Liver (tissue), 9 donors: ENCODE data around the gene DMWD. TPM values are rescaled to one million over a fixed set of nuclear protein-coding genes. Genes with fewer than 3 reads are reported as not detected.

ENCODE experiments used
- DNase-seq: peaks from one replicate; pipeline ENCODE4 v3.0.0-alpha.2; 2017; ENCODE audit warnings: low spot score
- H3K27ac ChIP-seq, 2 donors: one replicate each; pipeline ENCODE4 v1.7.0; 2013; ENCODE audit warnings: inconsistent platforms in 2 of 2, low read length in 2 of 2, control low read depth in 1 of 2, low read depth in 1 of 2, mild to moderate bottlenecking in 1 of 2
- H3K27me3 ChIP-seq, 4 donors: one replicate each; pipeline versions ENCODE4 v1.6.1 to v1.7.0; 2013; ENCODE audit warnings: low read length in 3 of 4, inconsistent platforms in 1 of 4, mild to moderate bottlenecking in 1 of 4, moderate library complexity in 1 of 4; ENCODE audit not compliant: control insufficient read depth in 4 of 4, insufficient read depth in 4 of 4
- H3K36me3 ChIP-seq, 4 donors: one replicate each; pipeline versions ENCODE4 v1.6.1 to v1.7.0; 2013; ENCODE audit warnings: low read length in 3 of 4, mild to moderate bottlenecking in 3 of 4, low read depth in 1 of 4, moderate library complexity in 1 of 4; ENCODE audit not compliant: control insufficient read depth in 4 of 4, insufficient read depth in 3 of 4
- H3K4me1 ChIP-seq, 4 donors: one replicate each; pipeline versions ENCODE4 v1.6.1 to v1.7.0; 2013; ENCODE audit warnings: low read length in 3 of 4, mild to moderate bottlenecking in 3 of 4, moderate library complexity in 1 of 4; ENCODE audit not compliant: control insufficient read depth in 4 of 4, insufficient read depth in 4 of 4
- H3K4me3 ChIP-seq, 3 donors: one replicate each; pipeline versions ENCODE4 v1.6.1 to v1.7.0; 2013; ENCODE audit warnings: low read length in 3 of 3, control low read depth in 1 of 3, low read depth in 1 of 3, mild to moderate bottlenecking in 1 of 3
- H3K9ac ChIP-seq, 2 donors: one replicate each; pipeline ENCODE4 v1.7.0; 2013; ENCODE audit warnings: low read length in 2 of 2, mild to moderate bottlenecking in 2 of 2, moderate library complexity in 2 of 2, control low read depth in 1 of 2, low read depth in 1 of 2
- H3K9me3 ChIP-seq, 4 donors: one replicate each; pipeline versions ENCODE4 v1.6.1 to v1.7.0; 2013; ENCODE audit warnings: low read length in 3 of 4; ENCODE audit not compliant: control insufficient read depth in 4 of 4
- ATF3 ChIP-seq: IDR thresholded peaks from 2 replicates; pipeline ENCODE4 v1.6.1; 2016; ENCODE audit warnings: antibody characterized with exemption
- CTCF ChIP-seq: fragments of 150-350 bp; IDR thresholded peaks from 2 replicates; pipeline ENCODE4 v1.5.1; 2017; ENCODE audit warnings: improper control_type of control experiment, low read depth, low read length; ENCODE audit not compliant: missing input control
- EGR1 ChIP-seq, 2 donors: IDR thresholded peaks; 2 replicates each; pipeline ENCODE4 v1.6.1; 2016 to 2018; ENCODE audit warnings: antibody characterized with exemption in 2 of 2, low read depth in 2 of 2
- FOXA1 ChIP-seq: IDR thresholded peaks from 2 replicates; pipeline ENCODE4 v1.6.1; 2016; ENCODE audit warnings: antibody characterized with exemption
- FOXA2 ChIP-seq: IDR thresholded peaks from 2 replicates; pipeline ENCODE4 v1.6.1; 2016; ENCODE audit warnings: antibody characterized with exemption
- GABPA ChIP-seq, 2 donors: IDR thresholded peaks in 1 of 2; conservative IDR thresholded peaks in 1 of 2; 2 replicates each; pipeline ENCODE4 v1.6.1; 2016; ENCODE audit warnings: antibody characterized with exemption in 2 of 2, mild to moderate bottlenecking in 1 of 2, moderate library complexity in 1 of 2
- HNF4A ChIP-seq, 2 donors: conservative IDR thresholded peaks; 2 replicates each; pipeline ENCODE4 v1.6.1; 2016; ENCODE audit warnings: antibody characterized with exemption in 2 of 2, mild to moderate bottlenecking in 2 of 2
- HNF4G ChIP-seq: IDR thresholded peaks from 2 replicates; pipeline ENCODE4 v1.6.1; 2016; ENCODE audit warnings: antibody characterized with exemption
- JUND ChIP-seq, 2 donors: IDR thresholded peaks; 2 replicates each; pipeline ENCODE4 v1.6.1; 2016; ENCODE audit warnings: antibody characterized with exemption in 2 of 2
- MAX ChIP-seq: IDR thresholded peaks from 2 replicates; pipeline ENCODE4 v1.6.1; 2016; ENCODE audit warnings: antibody characterized with exemption
- NR2F2 ChIP-seq: IDR thresholded peaks from 2 replicates; pipeline ENCODE4 v1.6.1; 2016; ENCODE audit warnings: antibody characterized with exemption
- RAD21 ChIP-seq, 2 donors: IDR thresholded peaks; 2 replicates each; pipeline ENCODE4 v1.6.1; 2016; ENCODE audit warnings: antibody characterized with exemption in 2 of 2, mild to moderate bottlenecking in 2 of 2
- REST ChIP-seq: IDR thresholded peaks from 2 replicates; pipeline ENCODE4 v1.6.1; 2016; ENCODE audit warnings: antibody characterized with exemption, mild to moderate bottlenecking
- RXRA ChIP-seq, 2 donors: IDR thresholded peaks; 2 replicates each; pipeline ENCODE4 v1.6.1; 2017 to 2018; ENCODE audit warnings: antibody characterized with exemption in 2 of 2, mild to moderate bottlenecking in 1 of 2
- SP1 ChIP-seq: IDR thresholded peaks from 2 replicates; pipeline ENCODE4 v1.6.1; 2018; ENCODE audit warnings: antibody characterized with exemption, mild to moderate bottlenecking
- TAF1 ChIP-seq: conservative IDR thresholded peaks from 2 replicates; pipeline ENCODE4 v1.6.1; 2016; ENCODE audit warnings: antibody characterized with exemption, mild to moderate bottlenecking
- YY1 ChIP-seq: IDR thresholded peaks from 2 replicates; pipeline ENCODE4 v1.6.1; 2016; ENCODE audit warnings: antibody characterized with exemption, mild to moderate bottlenecking
- ZBTB33 ChIP-seq: IDR thresholded peaks from 2 replicates; pipeline ENCODE4 v1.6.1; 2016; ENCODE audit warnings: antibody characterized with exemption
- whole genome bisulfite sequencing: extraction: QIAGEN DNeasy Blood & Tissue Kit; methylation state at CpG from one replicate; pipeline ENCODE4 v1.1.7; 2013; 5-methylcytosine and 5-hydroxymethylcytosine counted together
- polyA plus RNA-seq, 2 donors: library from polyadenylated mRNA; stranded (reverse) in 1 of 2; unstranded in 1 of 2; fragments of 200-250 nt in 1 of 2; fragments of >200 nt in 1 of 2; fragmentation: Nextera tagmentation in 1 of 2; extraction: Ambion mirVana in 1 of 2; gene quantifications; one replicate each; pipeline versions ENCODE4 v1.2.1 to v1.2.3, GENCODE V29; 2013 to 2015
- total RNA-seq, 2 donors: library from RNA; depleted of rRNA; stranded (reverse); fragments of >200 nt; gene quantifications; one replicate each; pipeline ENCODE4 v1.2.3, GENCODE V29; 2014
- donor health status: healthy.
- donor health status: healthy.
- donor health status: healthy.
- donor health status: healthy.
- donor health status: healthy.

The DMWD gene
- total and polyA plus RNA-seq, 4 donors, result 3.7 to 14.6 (median 8.9) TPM

- Histone ChIP-seq H3K36me3 (peaks cover 0 to 2% (median 0%) of the 10 kb centered on the region in 4 donors), H3K27ac (peak overlapping the region; percentile 86 to 92), H3K27me3 (no peaks in the 10 kb centered on the region), H3K4me3 (peak overlapping the region; percentile 61 to 64 (median 62)), H3K9ac (peak overlapping the region; percentile 32 to 83), H3K4me1 (peaks cover 9 to 63% (median 29%) of the 10 kb centered on the region in 4 donors), H3K9me3 (no peaks in the 10 kb centered on the region)
- DNase-seq, result no peak
- WGBS, result under 1% methylated on average over 28 of the region's 28 CpGs
- TF ChIP-seq NR2F2, result no peak
- TF ChIP-seq FOXA1, result no peak
- no peak for TF ChIP-seq ATF3
- no peak for TF ChIP-seq GABPA (IDR thresholded peaks at IDR 0.05 in 1 of 2, conservative IDR thresholded peaks at IDR 0.05 in 1 of 2)
- TF ChIP-seq REST, result no peak
- no peak for TF ChIP-seq RXRA (IDR thresholded peaks at IDR 0.05)
- no peak for TF ChIP-seq TAF1
- TF ChIP-seq YY1, result no peak
- TF ChIP-seq EGR1 (IDR thresholded peaks at IDR 0.05; ENCODE audit: low read depth in 2 of 2), result no peak
Observed at GRCh38 chr19:45769821-45770191, 22.8 kb downstream of the DMWD start.

GRCh38 chr19:45768984-45769782, 23.5 kb downstream of the DMWD start, which contains the start of gene SIX5:
Gene SIX5, minus strand, starts transcription at chr19:45769252. Its CDS starts 408 bp downstream, at chr19:45768844.
- peak; percentile 99 for DNase-seq
- Histone ChIP-seq H3K9ac (peak within 1 kb of the TSS; percentile 72 to 83), H3K27ac (peak within 1 kb of the TSS; percentile 86 to 99), H3K36me3 (peaks cover 0 to 2% (median 0%) of the 10 kb centered on the region in 4 donors), H3K27me3 (no peaks in the 10 kb centered on the region), H3K9me3 (no peaks in the 10 kb centered on the region), H3K4me1 (peaks cover 9 to 56% (median 29%) of the 10 kb centered on the region in 4 donors), H3K4me3 (peak within 1 kb of the TSS; percentile 86 to 95 (median 89))
- WGBS, result under 1% methylated on average over 70 of the region's 70 CpGs
- no peak for TF ChIP-seq HNF4G
- TF ChIP-seq CTCF, result no peak
- peak; percentile 11 for TF ChIP-seq FOXA2
- TF ChIP-seq ZBTB33, result no peak
- peak in 1 of 2 donors; percentile 22 for TF ChIP-seq HNF4A (conservative IDR thresholded peaks at IDR 0.05)
- no peak for TF ChIP-seq JUND (IDR thresholded peaks at IDR 0.05)
- TF ChIP-seq GABPA (IDR thresholded peaks at IDR 0.05 in 1 of 2, conservative IDR thresholded peaks at IDR 0.05 in 1 of 2), result peak in 1 of 2 donors; percentile 59
- TF ChIP-seq RXRA (IDR thresholded peaks at IDR 0.05), result peak in 1 of 2 donors; percentile 23
- TF ChIP-seq RAD21 (IDR thresholded peaks at IDR 0.05), result peak in 1 of 2 donors; percentile 47
- peak; percentile 82 for TF ChIP-seq REST
- peak; percentile 74 for TF ChIP-seq SP1
- TF ChIP-seq EGR1 (IDR thresholded peaks at IDR 0.05; ENCODE audit: low read depth in 2 of 2), result peak; percentile 86 to 94
- TF ChIP-seq YY1, result peak; percentile 93
- TF ChIP-seq ATF3, result no peak
- no peak for TF ChIP-seq MAX
- peak; percentile 40 for TF ChIP-seq NR2F2
- no peak for TF ChIP-seq TAF1
- peak; percentile 77 for TF ChIP-seq FOXA1
